Fibroblast of lung (primary cell): Measurements from ENCODE around the gene RGS12. TPM values are rescaled to one million over a fixed set of nuclear protein-coding genes. Genes with fewer than 3 reads are reported as not detected.

Experiments used
- DNase-seq, 2 donors: peaks; one replicate each; pipeline versions ENCODE4 v3.0.0 to v3.0.0-alpha.2; 2010; ENCODE audit warnings: low read depth in 2 of 2
- H2AFZ ChIP-seq: 2 replicates; pipeline ENCODE4 v1.5.1; 2012; ENCODE audit warnings: low read length, control low read depth, inconsistent platforms
- H3K27ac ChIP-seq: 2 replicates; pipeline ENCODE4 v1.5.1; 2011; ENCODE audit warnings: low read length, control low read depth; ENCODE audit not compliant: insufficient read depth
- H3K27me3 ChIP-seq: 2 replicates; pipeline ENCODE4 v1.5.1; 2011; ENCODE audit warnings: mild to moderate bottlenecking, low read length; ENCODE audit not compliant: control insufficient read depth, insufficient read depth
- H3K36me3 ChIP-seq: 2 replicates; pipeline ENCODE4 v1.5.1; 2011; ENCODE audit warnings: low read length; ENCODE audit not compliant: control insufficient read depth, insufficient read depth
- H3K4me1 ChIP-seq: 2 replicates; pipeline ENCODE4 v1.5.1; 2011; ENCODE audit warnings: low read length; ENCODE audit not compliant: control insufficient read depth, insufficient read depth; ENCODE audit errors: extremely low read depth
- H3K4me2 ChIP-seq: 2 replicates; pipeline ENCODE4 v1.5.1; 2011; ENCODE audit warnings: low read length, control low read depth; ENCODE audit not compliant: insufficient read depth; ENCODE audit errors: extremely low read depth
- H3K4me3 ChIP-seq, 4 experiments: fragments of 200-600 bp in 1 of 4; sonication (generic) in 1 of 4; replicated peaks in 1 of 4; 2 replicates each; pipeline ENCODE4 v1.5.1; 2011 to 2016; ENCODE audit warnings: low read length in 4 of 4, low read depth in 3 of 4, mild to moderate bottlenecking in 3 of 4, control low read depth in 2 of 4, inconsistent platforms in 1 of 4, mixed read lengths in 1 of 4; ENCODE audit not compliant: insufficient read depth in 1 of 4; ENCODE audit errors: control extremely low read depth in 1 of 4
- H3K79me2 ChIP-seq: 2 replicates; pipeline ENCODE4 v1.5.1; 2012; ENCODE audit warnings: mild to moderate bottlenecking, low read length, inconsistent platforms; ENCODE audit not compliant: control insufficient read depth, insufficient read depth
- H3K9ac ChIP-seq: 2 replicates; pipeline ENCODE4 v1.5.1; 2011; ENCODE audit warnings: mild to moderate bottlenecking, low read length, control low read depth; ENCODE audit not compliant: insufficient read depth
- H3K9me3 ChIP-seq: 2 replicates; pipeline ENCODE4 v1.5.1; 2012; ENCODE audit warnings: low read depth, low read length; ENCODE audit not compliant: control insufficient read depth, insufficient read depth
- H4K20me1 ChIP-seq: 2 replicates; pipeline ENCODE4 v1.5.1; 2011; ENCODE audit warnings: low read length; ENCODE audit not compliant: control insufficient read depth, insufficient read depth; ENCODE audit errors: extremely low read depth
- EZH2 ChIP-seq: IDR thresholded peaks from 2 replicates; pipeline ENCODE4 v1.5.1; 2012; ENCODE audit warnings: low read length, control low read depth, mild to moderate bottlenecking; ENCODE audit errors: missing control alignments
- polyA plus RNA-seq, 2 donors: library from polyadenylated mRNA; depleted of rRNA in 1 of 2; stranded (reverse) in 1 of 2; unstranded in 1 of 2; fragments of >200 nt; gene quantifications; 2 replicates each; pipeline ENCODE4 v1.2.1, GENCODE V29; 2011 to 2012; ENCODE audit warnings: missing spikeins in 1 of 2
- total RNA-seq: library from RNA; depleted of rRNA; stranded (reverse); fragments of >200 nt; gene quantifications from 2 replicates; pipeline ENCODE4 v1.2.1, GENCODE V29; 2014
- TF ChIP-seq, protein P1 (sequence below), 2 donors: IDR thresholded peaks in 1 of 2; conservative IDR thresholded peaks in 1 of 2; 1 replicate in 1 of 2; 2 replicates in 1 of 2; pipeline ENCODE4 v1.5.1; 2011 to 2012; ENCODE audit warnings: low read length in 2 of 2, control low read depth in 1 of 2, inconsistent platforms in 1 of 2, low read depth in 1 of 2, mild to moderate bottlenecking in 1 of 2

Gene RGS12
- total and polyA plus RNA-seq, 2 donors (not counting 1 experiment from before 2014, with no cell fraction given), result 5.1 to 21.1 TPM

DNA sequence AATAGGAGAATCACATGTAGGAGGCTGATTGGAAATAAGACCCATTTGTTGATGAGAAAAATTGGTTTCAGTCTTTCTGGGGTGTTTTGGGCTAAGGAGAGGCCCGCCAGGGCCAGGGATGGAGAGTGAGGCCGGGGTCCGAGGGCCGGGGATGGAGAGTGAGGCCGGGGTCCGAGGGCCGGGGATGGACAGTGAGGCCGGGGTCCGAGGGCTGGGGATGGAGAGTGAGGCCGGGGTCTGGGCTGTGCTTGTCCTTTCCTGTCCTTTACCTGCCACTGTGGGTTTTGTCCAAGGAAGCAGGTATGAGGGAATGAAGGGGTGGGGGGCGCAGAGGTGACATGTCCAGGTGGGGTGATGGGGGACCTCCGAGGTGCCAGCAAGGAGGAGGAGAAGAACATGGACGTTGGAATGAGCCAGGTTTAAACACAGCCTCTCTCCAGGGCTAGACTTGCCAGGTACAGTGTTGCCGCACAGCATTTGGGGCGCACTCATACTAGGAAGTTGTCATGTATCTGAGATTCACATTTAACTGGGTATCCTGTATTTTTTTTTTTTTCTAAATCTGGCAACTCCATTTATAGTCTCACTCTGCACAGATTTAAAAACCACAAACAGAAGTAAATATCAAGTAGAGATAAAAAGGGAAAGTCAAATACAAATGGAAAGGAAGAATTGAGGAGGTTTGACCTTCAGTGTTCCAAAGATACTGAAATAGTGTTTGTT lies 8.8 kb downstream of the RGS12 start:
- Histone ChIP-seq H3K4me1 (peaks cover 19% of the 10 kb centered on the region), H3K9me3 (no peaks in the 10 kb centered on the region), H3K36me3 (no peaks in the 10 kb centered on the region), H3K27me3 (no peaks in the 10 kb centered on the region), H3K4me3 (no peak overlapping the region), H3K27ac (no peak overlapping the region), H3K9ac (no peak overlapping the region), H4K20me1 (no peaks in the 10 kb centered on the region), H2AFZ (no peak overlapping the region), H3K4me2 (no peak overlapping the region), H3K79me2 (peaks cover 29% of the 10 kb centered on the region)
- no peak for DNase-seq
- no peak for TF ChIP-seq EZH2
- TF ChIP-seq, protein P1, sequence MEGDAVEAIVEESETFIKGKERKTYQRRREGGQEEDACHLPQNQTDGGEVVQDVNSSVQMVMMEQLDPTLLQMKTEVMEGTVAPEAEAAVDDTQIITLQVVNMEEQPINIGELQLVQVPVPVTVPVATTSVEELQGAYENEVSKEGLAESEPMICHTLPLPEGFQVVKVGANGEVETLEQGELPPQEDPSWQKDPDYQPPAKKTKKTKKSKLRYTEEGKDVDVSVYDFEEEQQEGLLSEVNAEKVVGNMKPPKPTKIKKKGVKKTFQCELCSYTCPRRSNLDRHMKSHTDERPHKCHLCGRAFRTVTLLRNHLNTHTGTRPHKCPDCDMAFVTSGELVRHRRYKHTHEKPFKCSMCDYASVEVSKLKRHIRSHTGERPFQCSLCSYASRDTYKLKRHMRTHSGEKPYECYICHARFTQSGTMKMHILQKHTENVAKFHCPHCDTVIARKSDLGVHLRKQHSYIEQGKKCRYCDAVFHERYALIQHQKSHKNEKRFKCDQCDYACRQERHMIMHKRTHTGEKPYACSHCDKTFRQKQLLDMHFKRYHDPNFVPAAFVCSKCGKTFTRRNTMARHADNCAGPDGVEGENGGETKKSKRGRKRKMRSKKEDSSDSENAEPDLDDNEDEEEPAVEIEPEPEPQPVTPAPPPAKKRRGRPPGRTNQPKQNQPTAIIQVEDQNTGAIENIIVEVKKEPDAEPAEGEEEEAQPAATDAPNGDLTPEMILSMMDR (conservative IDR thresholded peaks at IDR 0.05 in 1 of 2, IDR thresholded peaks at IDR 0.05 in 1 of 2; ENCODE audit: low read depth in 1 of 2, low read length in 2 of 2), result no peak

DNA sequence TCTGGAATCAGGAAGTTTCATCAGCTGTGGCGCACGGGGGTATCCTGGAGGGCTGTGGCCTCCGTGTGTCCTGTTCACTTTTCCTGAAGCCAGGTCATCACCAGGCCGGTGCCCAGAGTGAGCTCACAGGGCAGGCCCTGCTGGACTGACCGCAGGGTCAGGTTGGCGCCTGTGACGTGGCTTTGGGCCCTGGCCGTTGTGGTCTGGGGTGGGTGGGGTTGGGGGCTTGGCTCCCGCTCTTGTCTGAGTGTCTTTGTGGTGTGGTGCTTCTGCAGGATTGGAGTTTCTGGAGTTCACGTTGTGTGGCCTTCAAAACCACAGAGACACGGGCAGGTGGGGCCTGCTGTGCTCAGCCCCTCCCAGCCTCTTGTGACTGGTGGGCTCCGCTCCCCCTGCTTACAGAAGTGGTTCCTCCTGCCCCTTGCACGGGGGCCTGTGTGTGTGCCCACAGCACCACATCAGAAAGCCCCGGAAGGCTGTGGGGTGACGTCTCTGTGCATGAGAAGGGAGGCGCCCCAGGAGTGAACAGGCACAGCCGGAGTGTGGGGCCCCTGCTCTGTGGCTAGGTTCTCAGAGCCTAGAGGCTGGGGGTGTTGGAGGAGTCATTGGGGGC lies 9.5 kb downstream of the RGS12 start:
- no peak overlapping the region for H3K4me2 ChIP-seq
- no peaks in the 10 kb centered on the region for H3K36me3 ChIP-seq
- peaks cover 19% of the 10 kb centered on the region for H3K4me1 ChIP-seq
- no peaks in the 10 kb centered on the region for H3K9me3 ChIP-seq
- H3K9ac ChIP-seq, result no peak overlapping the region
- H3K79me2 ChIP-seq, result peaks cover 30% of the 10 kb centered on the region
- TF ChIP-seq, protein P1 (conservative IDR thresholded peaks at IDR 0.05 in 1 of 2, IDR thresholded peaks at IDR 0.05 in 1 of 2; ENCODE audit: low read depth in 1 of 2, low read length in 2 of 2), result no peak
- TF ChIP-seq EZH2, result no peak
- H3K27me3 ChIP-seq, result no peaks in the 10 kb centered on the region
- no peak overlapping the region for H2AFZ ChIP-seq
- no peak overlapping the region for H3K27ac ChIP-seq
- no peak overlapping the region for H3K4me3 ChIP-seq
- peak; percentile 31 to 64 for DNase-seq
- no peaks in the 10 kb centered on the region for H4K20me1 ChIP-seq

DNA sequence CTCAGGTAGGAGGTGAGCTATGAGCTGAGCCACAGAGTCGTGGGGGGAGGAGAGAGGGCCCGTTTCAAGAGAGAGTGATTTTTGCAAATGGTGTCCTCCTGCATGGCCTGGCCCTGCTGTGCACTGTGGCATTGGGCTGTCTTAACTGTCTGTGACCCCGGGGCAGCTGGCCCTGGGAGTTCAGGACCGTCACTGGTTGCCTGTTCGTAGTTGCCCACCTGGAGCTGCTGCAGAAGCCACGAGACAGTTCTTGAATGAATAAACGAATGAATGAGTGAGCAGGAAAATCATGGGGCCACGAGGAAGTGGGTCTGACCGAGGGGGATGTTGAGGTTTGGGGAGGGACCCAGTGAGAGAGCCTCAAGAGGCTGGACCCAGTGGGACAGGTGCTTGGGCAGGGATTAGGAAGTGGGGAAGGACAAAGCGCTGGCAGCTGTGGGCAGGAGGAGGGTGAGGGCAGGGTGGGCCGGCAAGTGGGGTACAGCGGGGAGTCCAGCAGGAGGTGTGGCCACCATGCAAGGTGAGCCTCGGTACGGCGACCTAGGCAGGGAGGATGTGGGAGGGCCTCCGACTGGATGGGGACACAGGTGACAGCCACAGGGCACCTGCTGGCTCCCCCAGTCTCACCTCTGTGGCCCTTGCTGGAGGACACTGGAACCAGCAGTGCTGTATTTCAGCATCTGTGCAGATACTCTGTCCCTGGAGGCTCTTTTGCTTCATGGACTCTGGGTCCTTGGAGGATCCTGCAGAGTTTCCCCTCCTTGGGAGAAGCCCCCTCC lies 10.2 kb downstream of the RGS12 start:
- Histone ChIP-seq H3K4me1 (peaks cover 19% of the 10 kb centered on the region), H3K9me3 (no peaks in the 10 kb centered on the region), H3K4me3 (no peak overlapping the region), H3K27me3 (no peaks in the 10 kb centered on the region), H4K20me1 (no peaks in the 10 kb centered on the region), H3K9ac (no peak overlapping the region), H2AFZ (no peak overlapping the region), H3K36me3 (no peaks in the 10 kb centered on the region), H3K4me2 (no peak overlapping the region), H3K27ac (no peak overlapping the region), H3K79me2 (peaks cover 32% of the 10 kb centered on the region)
- DNase-seq, result no peak
- no peak for TF ChIP-seq EZH2
- TF ChIP-seq, protein P1 (conservative IDR thresholded peaks at IDR 0.05 in 1 of 2, IDR thresholded peaks at IDR 0.05 in 1 of 2; ENCODE audit: low read depth in 1 of 2, low read length in 2 of 2), result no peak
